PFSK-1 (cell line): ENCODE measurements around the gene MAP1B.

Source experiments
- FOXP2 ChIP-seq: optimal IDR thresholded peaks from 2 replicates; pipeline ENCODE3; 2011; ENCODE audit warnings: borderline replicate concordance, control low read depth, inconsistent platforms; ENCODE audit not compliant: insufficient read depth; ENCODE audit errors: extremely low read length, extremely low read depth
- POLR2AphosphoS5 ChIP-seq: IDR thresholded peaks from 2 replicates; pipeline ENCODE4 v1.6.1; 2012; ENCODE audit warnings: low read depth, mild to moderate bottlenecking, control low read depth, low read length, moderate library complexity
- REST ChIP-seq, 2 experiments: IDR thresholded peaks; 2 replicates each; pipeline versions ENCODE4 v1.6.1 to v1.8.0; 2011 to 2012; ENCODE audit warnings: low read depth in 2 of 2, low read length in 2 of 2, control low read depth in 1 of 2, inconsistent platforms in 1 of 2, mild to moderate bottlenecking in 1 of 2, moderate library complexity in 1 of 2; ENCODE audit not compliant: insufficient read depth in 1 of 2
- SIN3A ChIP-seq: IDR thresholded peaks from 2 replicates; pipeline ENCODE4 v1.6.1; 2012; ENCODE audit warnings: mild to moderate bottlenecking, low read length, moderate library complexity, borderline replicate concordance; ENCODE audit not compliant: insufficient read depth
- TAF1 ChIP-seq: IDR thresholded peaks from 2 replicates; pipeline ENCODE4 v1.6.1; 2012; ENCODE audit warnings: low read length, control low read depth, borderline replicate concordance; ENCODE audit not compliant: insufficient read depth

Gene MAP1B

DNA sequence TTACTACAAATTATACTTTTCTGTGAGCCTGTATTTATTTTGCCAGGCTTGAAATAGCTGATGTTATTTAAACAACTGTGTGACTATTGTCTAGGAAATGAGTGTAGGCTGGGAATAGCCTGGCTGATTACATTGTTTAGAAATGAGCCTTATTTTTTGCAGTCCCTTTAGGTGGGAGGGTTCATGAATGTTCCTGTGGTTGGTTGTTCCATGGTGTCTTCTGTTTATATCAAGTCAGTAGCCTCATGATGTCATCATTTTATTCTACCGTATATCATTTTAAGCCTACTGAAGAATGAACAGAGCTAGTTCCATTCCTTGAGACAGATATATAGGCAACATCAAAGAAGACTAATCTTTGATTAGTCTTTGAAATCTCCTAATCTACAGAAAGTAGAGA is 53.1 kb downstream of the MAP1B start:
- TF ChIP-seq SIN3A = no peak
- no peak for TF ChIP-seq FOXP2
- no peak for TF ChIP-seq REST (IDR thresholded peaks at IDR 0.05; ENCODE audit: insufficient read depth in 1 of 2, low read depth in 2 of 2, low read length in 2 of 2)
- TF ChIP-seq TAF1 = no peak
- no peak for TF ChIP-seq POLR2AphosphoS5

- no peak for TF ChIP-seq SIN3A
- TF ChIP-seq TAF1 = no peak
- TF ChIP-seq FOXP2 = no peak
- TF ChIP-seq REST (IDR thresholded peaks at IDR 0.05; ENCODE audit: insufficient read depth in 1 of 2, low read depth in 2 of 2, low read length in 2 of 2) = no peak
- TF ChIP-seq POLR2AphosphoS5 = no peak
Measured at GRCh38 chr5:72160959-72161358, 53.7 kb downstream of the MAP1B start.

GRCh38 chr5:72161951-72162350 is 54.7 kb downstream of the MAP1B start:
- TF ChIP-seq FOXP2 = no peak
- no peak for TF ChIP-seq REST (IDR thresholded peaks at IDR 0.05; ENCODE audit: insufficient read depth in 1 of 2, low read depth in 2 of 2, low read length in 2 of 2)
- no peak for TF ChIP-seq SIN3A
- no peak for TF ChIP-seq TAF1
- TF ChIP-seq POLR2AphosphoS5 = no peak

DNA sequence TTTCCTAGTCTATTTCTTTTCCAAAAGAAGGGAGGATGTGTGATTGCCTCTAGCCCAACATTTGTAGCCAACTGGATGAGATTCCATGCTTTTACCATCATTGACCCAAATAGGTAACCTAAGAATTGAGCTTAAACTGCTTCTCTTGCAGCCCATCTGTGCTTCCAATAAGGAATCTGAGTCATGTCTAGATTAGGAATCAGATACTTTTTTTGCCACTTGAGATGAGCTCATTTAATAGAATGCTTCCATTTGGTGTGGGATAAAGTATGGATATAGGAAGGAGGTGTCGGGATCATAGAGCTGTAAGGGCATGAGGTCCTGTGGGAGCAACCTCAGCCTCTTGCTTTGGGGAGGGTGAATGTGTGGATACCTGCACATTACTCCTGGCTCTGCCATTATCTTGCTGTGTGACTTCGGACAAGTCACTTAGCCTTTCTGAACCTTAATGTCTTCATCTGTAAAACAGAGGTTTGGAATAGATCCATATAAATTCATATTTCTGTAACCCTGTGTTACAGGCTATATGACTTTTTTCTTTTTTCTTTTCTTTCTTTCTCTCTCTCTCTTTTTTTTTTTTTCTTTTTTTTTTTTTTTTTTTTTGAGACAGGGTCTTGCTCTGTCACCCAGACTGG is 56.2 kb downstream of the MAP1B start:
- no peak for TF ChIP-seq SIN3A
- TF ChIP-seq POLR2AphosphoS5 = no peak
- TF ChIP-seq REST (IDR thresholded peaks at IDR 0.05; ENCODE audit: insufficient read depth in 1 of 2, low read depth in 2 of 2, low read length in 2 of 2) = no peak
- TF ChIP-seq FOXP2 = no peak
